A549 (cell line): ENCODE data around the gene UFSP1.
"Not testable (repeated sequence)": the region's sequence is repeated elsewhere in the genome, so short reads cannot be mapped to it uniquely, and the experiment has no call there.

Experiments
- CBX2 ChIP-seq: fragments of 200-600 bp; sonication (generic); IDR thresholded peaks from 2 replicates; pipeline ENCODE4 v1.6.1; 2016; ENCODE audit warnings: low read depth, mild to moderate bottlenecking, borderline replicate concordance
- CEBPB ChIP-seq, 2 experiments: fragments of >200 bp in 1 of 2; sonication (Bioruptor Twin) in 1 of 2; formaldehyde crosslinking in 1 of 2; IDR thresholded peaks; 2 replicates each; pipeline ENCODE4 v1.6.1; 2012 to 2016
- EP300 ChIP-seq, 2 experiments: fragments of >200 bp; sonication (Bioruptor Twin); formaldehyde crosslinking; IDR thresholded peaks; 2 replicates in 1 of 2; 3 replicates in 1 of 2; pipeline ENCODE4 v1.6.1; 2016 to 2017
- NPAS2 ChIP-seq: fragments of 250-450 bp; sonication (Bioruptor Pico); IDR thresholded peaks from 2 replicates; pipeline ENCODE4 v1.8.0; 2022; ENCODE audit warnings: mild to moderate bottlenecking, moderate library complexity, borderline replicate concordance
- POLR2A ChIP-seq: IDR thresholded peaks from 2 replicates; pipeline ENCODE4 v1.6.1; 2012; ENCODE audit warnings: mild to moderate bottlenecking, low read length
- RARB ChIP-seq: fragments of 250-450 bp; sonication (Bioruptor Pico); IDR thresholded peaks from 2 replicates; pipeline ENCODE4 v1.8.0; 2021; ENCODE audit warnings: mild to moderate bottlenecking, moderate library complexity
- RFX5 ChIP-seq: fragments of 450-650 bp; IDR thresholded peaks from 2 replicates; pipeline ENCODE4 v1.7.1; 2014; ENCODE audit warnings: antibody characterized with exemption, mild to moderate bottlenecking, moderate library complexity
- TF ChIP-seq, protein P1 (sequence below): fragments of >200 bp; sonication (Bioruptor Twin); formaldehyde crosslinking; IDR thresholded peaks from 3 replicates; pipeline ENCODE4 v1.5.1; 2016
- TF ChIP-seq, protein P2 (sequence below): fragments of 450-650 bp; IDR thresholded peaks from 2 replicates; pipeline ENCODE4 v1.6.1; 2014; ENCODE audit warnings: antibody characterized with exemption
- TF ChIP-seq, protein P3 (sequence below): IDR thresholded peaks from 2 replicates; pipeline ENCODE4 v1.6.1; 2012

DNA sequence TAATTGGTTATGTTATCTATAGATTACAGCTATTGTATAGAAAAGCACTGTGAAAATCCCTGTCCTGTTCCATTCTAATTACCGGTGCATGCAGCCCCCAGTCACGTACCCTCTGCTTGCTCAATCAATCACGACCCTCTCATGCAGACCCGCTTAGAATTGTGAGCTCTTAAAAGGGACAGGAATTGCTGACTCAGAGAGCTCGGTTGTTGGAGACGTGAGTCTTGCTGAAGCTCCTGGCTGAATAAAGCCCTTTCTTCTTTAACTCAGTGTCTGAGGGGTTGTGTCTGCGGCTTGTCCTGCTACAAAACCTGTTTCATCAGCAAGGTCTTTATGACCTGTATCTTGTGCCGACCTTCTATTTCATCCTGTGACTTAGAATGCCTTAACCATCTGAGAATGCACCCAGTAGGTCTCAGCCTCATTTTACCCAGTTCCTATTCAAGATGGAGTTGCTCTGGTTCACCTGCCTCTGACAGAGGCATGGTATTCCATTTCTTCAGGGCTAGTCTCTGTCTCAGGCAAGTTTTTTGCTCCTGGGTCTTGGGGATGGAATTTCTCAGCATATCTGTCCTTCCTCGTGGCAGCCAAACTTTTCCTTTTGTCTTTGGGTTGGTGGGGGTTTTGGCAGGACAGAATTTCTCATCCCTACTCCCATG lies 30.4 kb upstream of the UFSP1 start:
- TF ChIP-seq, protein P1, sequence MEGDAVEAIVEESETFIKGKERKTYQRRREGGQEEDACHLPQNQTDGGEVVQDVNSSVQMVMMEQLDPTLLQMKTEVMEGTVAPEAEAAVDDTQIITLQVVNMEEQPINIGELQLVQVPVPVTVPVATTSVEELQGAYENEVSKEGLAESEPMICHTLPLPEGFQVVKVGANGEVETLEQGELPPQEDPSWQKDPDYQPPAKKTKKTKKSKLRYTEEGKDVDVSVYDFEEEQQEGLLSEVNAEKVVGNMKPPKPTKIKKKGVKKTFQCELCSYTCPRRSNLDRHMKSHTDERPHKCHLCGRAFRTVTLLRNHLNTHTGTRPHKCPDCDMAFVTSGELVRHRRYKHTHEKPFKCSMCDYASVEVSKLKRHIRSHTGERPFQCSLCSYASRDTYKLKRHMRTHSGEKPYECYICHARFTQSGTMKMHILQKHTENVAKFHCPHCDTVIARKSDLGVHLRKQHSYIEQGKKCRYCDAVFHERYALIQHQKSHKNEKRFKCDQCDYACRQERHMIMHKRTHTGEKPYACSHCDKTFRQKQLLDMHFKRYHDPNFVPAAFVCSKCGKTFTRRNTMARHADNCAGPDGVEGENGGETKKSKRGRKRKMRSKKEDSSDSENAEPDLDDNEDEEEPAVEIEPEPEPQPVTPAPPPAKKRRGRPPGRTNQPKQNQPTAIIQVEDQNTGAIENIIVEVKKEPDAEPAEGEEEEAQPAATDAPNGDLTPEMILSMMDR, result not testable (repeated sequence)
- not testable (repeated sequence) for TF ChIP-seq RFX5; EP300 (IDR thresholded peaks at IDR 0.05); RARB (CRISPR knock-in tag); CEBPB (IDR thresholded peaks at IDR 0.05); CBX2; NPAS2 (CRISPR knock-in tag); POLR2A
- TF ChIP-seq, protein P2, sequence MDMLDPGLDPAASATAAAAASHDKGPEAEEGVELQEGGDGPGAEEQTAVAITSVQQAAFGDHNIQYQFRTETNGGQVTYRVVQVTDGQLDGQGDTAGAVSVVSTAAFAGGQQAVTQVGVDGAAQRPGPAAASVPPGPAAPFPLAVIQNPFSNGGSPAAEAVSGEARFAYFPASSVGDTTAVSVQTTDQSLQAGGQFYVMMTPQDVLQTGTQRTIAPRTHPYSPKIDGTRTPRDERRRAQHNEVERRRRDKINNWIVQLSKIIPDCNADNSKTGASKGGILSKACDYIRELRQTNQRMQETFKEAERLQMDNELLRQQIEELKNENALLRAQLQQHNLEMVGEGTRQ, result not testable (repeated sequence)
- TF ChIP-seq, protein P3, sequence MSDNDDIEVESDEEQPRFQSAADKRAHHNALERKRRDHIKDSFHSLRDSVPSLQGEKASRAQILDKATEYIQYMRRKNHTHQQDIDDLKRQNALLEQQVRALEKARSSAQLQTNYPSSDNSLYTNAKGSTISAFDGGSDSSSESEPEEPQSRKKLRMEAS, result not testable (repeated sequence)
